GM19452 (cell line): ENCODE results near the gene SDC3.
"Not testable (repeated sequence)": the region's sequence is repeated elsewhere in the genome, so short reads cannot be mapped to it uniquely, and the experiment has no call there.

ENCODE experiments used
- ATAC-seq: cut with Tn5 transposase; IDR thresholded peaks from one replicate; pipeline ENCODE4 v1.9.1; 2021; ENCODE audit not compliant: unreplicated experiment

SDC3 gene

GRCh38 chr1:30877205-30877912, 31.2 kb downstream of the SDC3 start:
- no peak for ATAC-seq

- no peak for ATAC-seq
Observed at GRCh38 chr1:30876451-30877204, 31.9 kb downstream of the SDC3 start.

DNA sequence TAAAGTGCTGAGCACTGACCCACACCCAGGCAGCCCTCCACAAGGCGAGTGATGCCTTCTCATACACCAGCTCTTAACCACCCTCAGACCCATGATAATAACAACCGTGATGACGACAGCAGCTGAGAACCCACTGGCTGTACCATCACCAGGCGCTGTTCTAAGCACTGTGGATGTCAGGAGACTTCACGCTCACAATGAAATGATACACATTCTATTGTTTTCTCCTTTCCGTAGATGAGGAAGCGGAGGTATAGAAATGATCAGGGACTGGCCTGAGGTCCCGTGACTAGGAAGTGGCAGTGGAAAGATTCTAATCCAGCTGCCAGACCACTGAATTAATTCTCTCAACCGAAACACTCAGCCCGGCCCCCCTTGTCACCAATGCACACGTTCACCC, 32.6 kb downstream of the SDC3 start:
- no peak for ATAC-seq

DNA sequence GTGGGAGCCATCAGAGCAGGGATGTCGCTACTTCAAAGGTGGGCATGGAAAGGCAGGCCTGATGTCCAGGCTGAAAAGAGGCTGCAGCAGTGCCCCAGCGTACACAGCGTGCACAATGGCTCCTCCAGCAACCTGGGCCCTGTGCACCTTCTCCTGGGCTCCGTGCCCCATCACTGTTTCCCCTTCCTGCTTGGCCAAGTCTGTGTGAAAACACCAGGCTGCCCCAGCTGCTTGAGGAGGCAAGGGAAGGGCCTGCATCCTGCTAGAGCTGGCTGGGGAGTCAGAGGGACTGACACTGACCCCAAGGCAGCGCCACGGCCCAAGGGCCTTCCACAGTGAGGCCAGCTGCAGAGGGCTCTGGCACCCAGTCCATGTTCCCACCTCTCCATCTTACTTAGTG, 33.4 kb downstream of the SDC3 start:
- ATAC-seq, result no peak

DNA sequence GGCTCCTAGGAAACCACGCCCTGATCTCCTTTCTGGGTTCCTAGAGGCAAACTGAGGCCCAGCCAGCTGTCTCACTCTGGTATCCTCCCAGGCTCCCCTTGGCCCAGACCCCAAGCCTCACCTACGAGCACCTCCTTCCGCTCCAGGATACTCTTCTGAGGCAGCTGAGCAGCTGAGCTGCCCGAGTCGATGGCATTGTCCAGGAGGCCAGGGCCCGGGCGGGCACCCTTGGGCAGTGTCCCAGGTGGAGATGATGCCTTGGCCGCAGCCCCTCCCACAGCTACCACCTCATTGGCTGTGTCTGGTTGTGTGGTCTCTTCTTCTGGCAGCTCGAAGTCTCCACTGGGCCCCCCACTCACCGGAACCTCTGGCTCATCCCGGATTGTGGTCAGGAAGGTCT, 34.4 kb downstream of the SDC3 start:
- ATAC-seq, result no peak

DNA sequence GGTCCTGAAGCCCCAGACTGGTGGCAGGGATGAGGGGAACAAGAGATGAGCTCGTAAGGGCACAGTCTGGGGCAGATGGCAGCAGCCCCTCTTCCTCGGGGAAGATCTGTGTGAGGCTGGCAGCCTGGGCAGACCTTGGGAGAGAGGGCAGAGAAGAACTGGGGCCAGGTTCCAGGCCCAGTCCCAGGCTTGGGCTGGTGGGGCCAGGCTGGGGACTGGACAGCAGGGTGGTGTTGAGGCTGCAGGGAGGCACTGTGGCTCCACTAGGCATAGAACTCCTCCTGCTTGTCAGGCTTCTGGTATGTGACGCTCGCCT, 35.7 kb downstream of the SDC3 start:
- ATAC-seq, result no peak

DNA sequence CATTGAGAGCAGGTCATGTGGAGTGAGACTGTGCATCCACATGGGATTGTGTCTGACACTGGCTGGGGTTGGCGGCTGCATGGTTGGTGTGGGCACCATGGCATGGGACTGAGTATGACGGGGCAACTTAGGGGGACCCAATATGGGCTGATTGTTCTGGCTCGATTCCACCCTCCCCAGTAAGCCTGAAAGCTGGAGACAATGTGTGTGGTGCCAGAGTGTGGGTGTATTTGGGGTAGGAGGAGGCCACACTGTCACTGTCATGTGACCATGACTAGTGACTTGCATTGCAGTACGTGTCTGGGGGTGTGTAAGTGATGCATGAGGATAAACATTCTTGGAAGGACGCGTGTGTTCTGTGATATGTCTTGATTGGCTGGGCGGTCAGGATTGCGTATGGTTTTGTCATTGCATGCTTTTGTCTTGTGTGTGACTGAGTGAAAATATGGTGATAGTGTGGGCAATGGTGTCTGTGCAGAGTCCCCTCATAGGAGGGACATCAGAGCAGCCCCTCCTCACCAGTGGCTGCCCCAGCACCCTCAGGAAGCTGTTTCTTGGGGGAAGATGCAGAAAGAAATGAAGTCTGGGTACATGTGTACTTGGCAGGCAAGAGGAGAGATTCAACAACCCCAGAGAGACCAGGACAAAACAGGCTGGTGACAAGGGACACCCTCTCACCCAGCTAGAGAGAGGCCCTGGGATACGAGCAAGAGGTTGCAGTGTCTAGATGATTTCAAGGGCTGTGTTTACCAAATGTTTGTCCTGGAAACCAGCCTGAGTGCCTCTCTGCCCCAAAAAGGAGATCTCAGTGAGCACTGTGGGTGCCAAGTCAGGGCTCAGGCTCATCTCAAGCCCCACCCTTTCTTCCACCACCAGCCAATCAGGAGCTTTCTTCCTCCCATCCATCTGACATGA, 36.3 kb downstream of the SDC3 start:
- ATAC-seq, result no peak

GRCh38 chr1:30871276-30871871, 37.2 kb downstream of the SDC3 start:
- no peak for ATAC-seq

GRCh38 chr1:30870656-30871055, 37.9 kb downstream of the SDC3 start:
- ATAC-seq, result no peak

DNA sequence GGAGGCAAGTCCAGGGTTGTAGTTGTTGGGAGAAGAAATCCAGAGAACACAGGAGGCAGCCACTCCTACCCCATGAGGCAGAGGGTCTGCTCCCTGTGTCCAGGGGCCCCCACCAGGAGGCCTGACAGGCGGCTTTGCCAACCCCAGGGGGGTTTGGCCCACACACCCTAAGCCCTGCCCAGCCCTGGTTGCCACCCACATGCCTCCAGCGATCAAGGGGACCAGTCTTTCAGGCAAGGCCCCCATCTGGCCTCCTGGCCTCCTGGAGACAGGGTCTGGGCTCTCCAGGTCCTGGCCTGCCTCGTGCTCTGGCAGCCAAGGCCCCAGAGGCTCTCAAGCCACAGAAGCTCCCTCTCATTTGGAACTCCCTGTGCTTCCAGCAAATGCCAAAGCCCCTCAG, 38.5 kb downstream of the SDC3 start:
- ATAC-seq, result no peak

GRCh38 chr1:30868833-30869435, 39.6 kb downstream of the SDC3 start:
- ATAC-seq, result no peak

DNA sequence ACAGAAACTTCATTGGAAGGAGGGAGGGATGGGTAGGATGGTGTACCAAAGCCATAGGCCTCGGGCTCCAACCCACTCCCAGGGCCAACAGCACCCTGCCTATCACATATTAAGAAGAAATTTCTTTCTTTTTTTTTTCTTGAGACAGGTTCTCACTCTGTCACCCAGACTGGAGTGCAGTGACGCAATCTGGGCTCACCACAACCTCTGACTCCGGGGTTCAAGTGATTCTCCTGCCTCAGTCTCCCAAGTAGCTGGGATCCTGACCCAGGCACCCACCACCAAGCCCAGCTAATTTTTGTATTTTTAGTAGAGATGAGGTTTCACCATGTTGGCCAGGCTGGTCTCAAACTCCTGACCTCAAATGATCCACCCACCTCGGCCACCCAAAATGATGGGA, 40.5 kb downstream of the SDC3 start:
- ATAC-seq, result not testable (repeated sequence)

GRCh38 chr1:30867537-30867936, 41.0 kb downstream of the SDC3 start:
- no peak for ATAC-seq

GRCh38 chr1:30866594-30866993, 42.0 kb downstream of the SDC3 start:
- no peak for ATAC-seq

DNA sequence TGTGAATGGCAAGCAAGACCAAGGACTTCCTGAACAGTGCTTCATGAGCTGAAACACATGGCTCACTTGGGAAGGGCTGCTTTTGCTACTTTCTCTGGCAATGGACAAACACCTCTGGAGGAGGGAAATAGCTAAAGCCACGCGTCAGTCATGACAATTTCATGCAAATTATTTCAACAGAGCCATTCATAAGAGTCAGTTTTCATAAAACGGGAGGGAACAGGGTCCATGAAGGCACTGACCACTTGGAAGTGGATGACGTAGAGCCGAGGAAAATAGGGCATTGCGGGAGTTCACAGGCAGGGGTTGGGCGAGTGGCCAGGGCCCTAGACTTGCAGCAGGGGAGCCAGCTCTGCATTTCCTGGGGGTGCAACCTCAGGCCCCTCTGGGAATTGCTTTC, 43.9 kb downstream of the SDC3 start:
- ATAC-seq, result no peak

- no peak for ATAC-seq
Observed at GRCh38 chr1:30863858-30864604, 44.5 kb downstream of the SDC3 start.

DNA sequence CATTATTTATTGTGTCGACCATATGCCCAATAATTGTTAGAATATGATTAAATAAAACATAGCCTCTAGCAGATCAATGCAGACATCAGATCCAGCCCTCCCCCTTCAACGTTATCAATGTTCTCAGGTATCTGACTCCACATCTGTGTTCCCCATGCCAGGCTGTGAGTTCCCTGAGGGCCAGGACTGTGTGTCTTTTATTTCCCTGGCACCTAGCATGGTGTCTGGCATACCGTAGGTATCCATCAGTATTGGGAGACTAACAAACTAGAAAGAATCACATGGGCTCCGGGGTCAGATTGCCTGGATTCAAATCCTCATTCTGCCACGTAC, 48.3 kb downstream of the SDC3 start:
- ATAC-seq, result no peak

- ATAC-seq, result no peak
Observed at GRCh38 chr1:30857964-30858363, 50.6 kb downstream of the SDC3 start.

- ATAC-seq, result no peak
Observed at GRCh38 chr1:30857062-30857461, 51.5 kb downstream of the SDC3 start.

DNA sequence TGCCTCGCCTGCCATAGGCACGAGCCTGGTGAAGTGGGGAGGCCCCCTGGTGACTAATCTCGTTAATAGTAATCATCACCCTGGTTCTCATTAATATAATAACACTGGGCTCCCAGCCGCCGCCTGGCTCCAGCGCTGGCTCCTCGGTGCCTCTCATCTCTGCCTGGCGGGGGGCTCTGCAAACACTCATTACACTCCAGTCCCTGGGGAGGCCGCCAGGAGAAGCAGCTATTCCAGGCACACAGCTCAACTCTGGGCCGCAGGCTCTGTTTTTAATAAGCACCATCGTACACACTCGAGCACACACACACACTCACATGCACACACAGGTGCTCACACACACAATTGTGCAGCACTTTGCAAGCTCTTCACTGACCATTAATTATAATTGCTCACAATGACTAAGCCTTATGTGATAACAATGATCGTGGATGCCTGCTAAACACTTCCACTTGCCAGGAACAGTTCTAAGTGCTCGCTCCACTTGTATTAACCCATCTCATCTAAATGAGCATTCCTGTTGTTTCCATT, 52.2 kb downstream of the SDC3 start:
- ATAC-seq, result no peak
